GM21717 (cell line): ENCODE measurements around the gene CKMT1A.
"Not testable (repeated sequence)": the region's sequence is repeated elsewhere in the genome, so short reads cannot be mapped to it uniquely, and the experiment has no call there.

Source experiments
- ATAC-seq: cut with Tn5 transposase; IDR thresholded peaks from one replicate; pipeline ENCODE4 v1.9.1; 2021; ENCODE audit warnings: mild to moderate bottlenecking, moderate library complexity; ENCODE audit not compliant: unreplicated experiment

CKMT1A gene

GRCh38 chr15:43693148-43694022 is at the start of gene CKMT1A:
TSS of gene CKMT1A (plus strand) at chr15:43693859. CDS start at chr15:43694051, 192 bp downstream.
- ATAC-seq: not testable (repeated sequence)

DNA sequence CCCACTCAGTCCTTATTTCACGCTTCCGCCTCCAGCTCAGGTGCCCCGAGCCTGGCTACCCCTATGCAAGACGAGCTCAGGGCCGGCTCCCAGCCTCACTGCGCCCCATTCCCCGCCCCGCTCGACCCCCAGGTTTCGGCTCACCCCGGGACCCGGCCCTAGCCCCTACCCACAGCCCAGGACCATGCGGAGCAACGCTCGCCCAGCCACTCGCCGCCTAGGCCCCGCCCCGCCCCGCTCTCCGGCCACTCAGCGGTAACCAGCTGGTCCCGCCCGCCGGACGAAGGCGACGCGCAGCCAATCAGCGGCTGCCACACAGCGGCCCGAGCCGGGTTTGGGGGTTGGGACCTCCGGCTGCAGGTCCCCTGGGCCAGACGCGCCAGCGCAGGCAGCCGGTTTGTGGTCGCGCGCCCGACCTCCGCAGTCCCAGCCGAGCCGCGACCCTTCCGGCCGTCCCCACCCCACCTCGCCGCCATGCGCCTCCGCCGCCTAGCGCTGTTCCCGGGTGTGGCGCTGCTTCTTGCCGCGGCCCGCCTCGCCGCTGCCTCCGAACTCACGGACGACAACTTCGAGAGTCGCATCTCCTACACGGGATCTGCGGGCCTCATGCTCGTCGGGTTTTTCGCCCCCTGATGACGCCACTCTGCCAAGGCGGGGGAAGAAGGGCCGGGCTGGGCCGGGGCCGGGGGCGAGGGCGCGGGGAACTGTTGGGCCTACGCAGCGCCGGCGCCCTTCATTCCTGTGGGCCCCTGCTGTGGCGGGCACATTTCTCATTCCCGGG is 44.8 kb upstream of the CKMT1A start, which contains the start of gene CATSPER2:
CATSPER2 (minus strand) TSS at position 196 of the 781 bp plus-strand sequence. CDS start 783 bp downstream, outside the sequence.
- ATAC-seq: no peak

GRCh38 chr15:43649430-43649926 is 44.2 kb upstream of the CKMT1A start:
- not testable (repeated sequence) for ATAC-seq

- not testable (repeated sequence) for ATAC-seq
Measured at GRCh38 chr15:43659727-43660126, 33.9 kb upstream of the CKMT1A start.

GRCh38 chr15:43662293-43662692 is 31.4 kb upstream of the CKMT1A start:
- not testable (repeated sequence) for ATAC-seq

DNA sequence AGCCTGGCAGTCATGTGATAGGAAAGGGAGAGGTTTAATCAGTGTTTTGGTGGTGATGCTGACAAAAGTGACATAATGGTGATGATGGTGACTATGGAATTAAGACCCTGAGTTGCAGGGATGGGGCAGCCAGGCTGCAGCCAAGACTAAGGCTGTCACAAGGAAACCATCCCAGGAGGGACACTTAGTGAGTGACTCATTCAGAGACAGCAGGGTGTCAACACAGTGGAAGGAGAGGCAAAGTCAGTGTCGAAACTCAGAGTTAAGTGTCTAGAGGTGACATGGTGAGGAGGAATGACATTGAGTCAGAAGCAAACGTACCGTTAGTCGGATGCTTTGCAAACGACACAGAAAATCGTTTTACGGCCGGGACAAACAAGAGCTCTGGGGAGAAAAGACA is 30.3 kb upstream of the CKMT1A start:
- ATAC-seq: not testable (repeated sequence)

GRCh38 chr15:43666177-43666576 is 27.5 kb upstream of the CKMT1A start:
- not testable (repeated sequence) for ATAC-seq

DNA sequence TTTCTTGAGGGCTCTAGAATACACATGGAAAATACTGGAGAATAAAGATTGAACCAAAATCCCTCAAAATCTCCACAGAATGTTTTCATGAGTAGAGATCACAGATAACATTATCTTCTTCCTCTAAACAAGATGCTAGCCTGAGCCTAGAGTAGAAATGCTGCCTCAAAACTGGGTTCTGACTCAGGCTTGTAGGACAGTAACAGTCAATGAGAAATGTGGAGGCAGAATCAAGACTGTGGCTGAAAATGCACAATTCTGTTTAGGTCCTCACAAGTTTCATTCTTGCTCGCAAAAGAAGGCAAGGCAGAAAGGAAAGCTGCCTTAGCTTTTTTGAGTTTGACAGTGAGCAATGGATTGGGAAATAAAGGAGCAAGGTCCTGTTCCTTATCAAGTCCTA is 19.5 kb upstream of the CKMT1A start:
- ATAC-seq: not testable (repeated sequence)

DNA sequence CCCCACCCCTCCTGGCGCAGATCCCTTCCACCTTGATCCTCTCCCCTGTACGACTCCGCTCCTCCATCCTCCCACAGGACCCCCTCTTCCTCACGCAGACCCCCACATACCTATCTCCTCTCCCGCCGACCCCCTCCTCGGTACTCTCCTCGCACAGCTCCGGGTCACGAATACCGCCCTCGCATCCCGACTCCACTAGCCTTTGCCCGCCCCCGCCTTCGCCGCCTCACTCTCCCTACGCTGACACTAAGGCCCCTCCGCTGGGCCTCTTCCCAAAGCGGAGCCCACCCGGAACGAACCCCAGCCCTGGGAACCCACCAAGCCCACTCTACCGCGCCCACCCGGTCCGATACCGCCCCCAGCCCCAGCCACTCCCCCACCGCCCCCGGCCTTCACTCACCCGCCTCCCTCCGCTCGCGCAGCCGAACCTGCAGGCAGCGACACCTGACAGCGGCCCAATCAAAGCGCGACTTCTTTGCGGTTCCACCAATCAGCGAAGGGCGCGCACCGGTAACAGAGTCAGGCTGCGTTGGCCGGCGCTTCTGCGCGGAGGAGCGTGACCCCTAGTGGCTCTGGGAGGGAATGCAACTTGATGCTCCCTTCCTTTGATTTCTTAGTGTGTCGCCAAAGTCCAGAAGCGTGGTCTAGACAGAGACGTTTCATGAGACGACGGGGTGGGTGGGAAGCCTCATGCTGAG is 3.9 kb upstream of the CKMT1A start:
- ATAC-seq: peak; percentile 94

GRCh38 chr15:43692679-43693078 is 980 bp upstream of the CKMT1A start:
- not testable (repeated sequence) for ATAC-seq

DNA sequence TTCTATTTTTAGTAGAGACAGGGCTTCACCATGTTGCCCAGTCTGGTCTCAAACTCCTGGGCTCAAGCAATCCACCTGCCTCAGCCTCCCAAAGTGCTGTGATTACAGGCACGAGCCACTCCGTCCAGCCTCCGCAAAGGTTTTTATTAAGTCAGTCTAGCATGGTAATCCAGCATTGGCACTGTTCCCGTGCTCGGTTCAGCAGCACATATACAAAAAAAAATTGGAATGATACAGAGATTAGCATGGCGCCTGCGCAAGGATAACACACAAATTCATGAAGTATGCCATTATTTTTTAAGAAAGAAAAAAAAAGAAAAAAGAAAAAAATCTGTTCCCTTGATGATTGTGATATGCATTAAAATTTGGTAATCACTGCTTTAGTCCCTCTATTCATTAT is 8.5 kb downstream of the CKMT1A start:
- ATAC-seq: no peak

DNA sequence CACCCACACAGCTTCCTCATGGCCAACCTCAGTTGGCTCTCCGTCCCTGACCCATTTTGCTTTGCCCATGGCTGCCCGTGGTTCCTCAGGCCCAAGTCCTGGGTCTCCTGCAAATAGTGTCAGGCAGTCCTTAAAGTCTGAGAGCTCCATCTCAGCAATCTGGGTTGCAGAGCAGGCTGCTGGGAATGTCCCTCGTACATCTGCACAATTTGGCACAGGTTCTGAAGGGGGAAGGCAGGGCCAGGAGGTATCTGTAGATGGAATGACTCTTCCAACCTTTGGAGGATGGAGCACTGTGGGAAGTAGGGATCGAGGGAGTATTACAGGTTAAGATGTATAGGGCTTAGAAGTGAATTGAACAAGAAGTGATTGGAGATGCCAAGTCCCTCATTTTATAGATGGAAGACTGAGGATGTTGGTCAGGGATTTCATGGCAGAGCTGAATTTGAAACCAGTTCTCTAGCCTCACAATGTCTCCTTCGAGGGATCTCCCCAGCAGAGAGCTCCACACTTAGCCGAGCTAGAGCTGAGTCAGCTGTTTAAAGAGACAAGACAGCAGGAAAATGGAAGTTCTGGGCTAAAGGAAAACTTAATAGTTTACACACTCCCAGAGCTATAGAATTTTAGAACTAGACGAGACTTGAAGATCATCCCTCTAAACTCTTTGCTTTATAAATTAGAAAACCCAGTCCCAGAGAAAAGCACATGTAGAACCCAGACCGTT is 9.2 kb downstream of the CKMT1A start:
- ATAC-seq: no peak

DNA sequence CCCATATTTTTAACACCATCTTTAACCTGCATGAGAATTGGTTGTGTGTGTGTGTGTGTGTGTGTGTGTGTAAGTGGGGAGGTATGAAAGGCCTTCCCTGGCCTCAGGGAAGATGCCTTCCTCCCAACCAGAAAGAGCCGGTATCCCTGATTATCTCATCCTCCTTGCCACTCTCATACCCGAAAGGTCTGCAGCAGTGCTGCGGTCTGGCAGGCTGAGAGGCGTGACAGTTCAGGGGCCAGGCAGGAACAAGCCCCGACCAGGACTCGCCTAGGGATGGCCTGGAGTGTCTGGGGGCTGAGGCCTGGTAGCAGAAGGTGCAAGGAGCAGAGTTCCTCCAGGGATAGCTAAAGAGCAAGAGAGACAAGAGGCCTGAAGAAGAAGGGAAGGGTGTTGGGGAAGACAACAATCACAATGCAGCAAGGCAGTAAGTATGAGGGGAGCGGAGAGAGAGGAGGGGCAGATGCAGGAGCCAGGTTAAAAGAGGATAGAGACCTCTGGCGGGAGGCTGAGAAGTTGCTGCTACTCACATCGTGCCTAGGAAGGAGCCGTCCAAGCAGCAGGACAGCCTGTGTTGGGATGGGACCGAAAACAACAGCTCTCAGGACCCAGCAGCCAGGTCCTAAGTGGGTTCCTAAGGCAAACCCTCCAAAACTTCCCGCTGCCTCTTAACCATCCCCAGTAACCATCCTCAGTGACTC is 16.9 kb downstream of the CKMT1A start:
- not testable (repeated sequence) for ATAC-seq

GRCh38 chr15:43723151-43723550 is 29.5 kb downstream of the CKMT1A start:
- no peak for ATAC-seq

GRCh38 chr15:43726306-43726705 is 32.6 kb downstream of the CKMT1A start:
- not testable (repeated sequence) for ATAC-seq

- ATAC-seq: not testable (repeated sequence)
Measured at GRCh38 chr15:43728053-43728725, 34.5 kb downstream of the CKMT1A start.

DNA sequence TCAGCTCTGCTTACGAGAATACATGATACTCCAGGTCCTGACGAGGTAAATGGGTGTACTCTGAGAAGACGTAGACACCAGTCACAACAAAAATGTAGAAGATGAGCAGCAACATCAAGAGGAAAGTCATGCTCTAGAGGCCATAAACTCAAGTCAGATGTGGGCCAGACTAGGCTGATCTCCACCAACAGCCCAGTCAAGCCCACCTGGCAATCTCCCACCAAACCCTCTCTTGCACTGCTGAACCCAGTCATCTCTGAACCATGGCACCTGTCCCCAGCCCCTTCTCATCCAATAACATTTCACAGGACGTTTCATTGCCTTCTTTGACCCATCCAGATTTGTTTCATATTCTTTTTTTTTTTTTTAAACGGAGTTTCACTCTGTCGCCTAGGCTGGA is 41.8 kb downstream of the CKMT1A start:
- ATAC-seq: peak; percentile 40

DNA sequence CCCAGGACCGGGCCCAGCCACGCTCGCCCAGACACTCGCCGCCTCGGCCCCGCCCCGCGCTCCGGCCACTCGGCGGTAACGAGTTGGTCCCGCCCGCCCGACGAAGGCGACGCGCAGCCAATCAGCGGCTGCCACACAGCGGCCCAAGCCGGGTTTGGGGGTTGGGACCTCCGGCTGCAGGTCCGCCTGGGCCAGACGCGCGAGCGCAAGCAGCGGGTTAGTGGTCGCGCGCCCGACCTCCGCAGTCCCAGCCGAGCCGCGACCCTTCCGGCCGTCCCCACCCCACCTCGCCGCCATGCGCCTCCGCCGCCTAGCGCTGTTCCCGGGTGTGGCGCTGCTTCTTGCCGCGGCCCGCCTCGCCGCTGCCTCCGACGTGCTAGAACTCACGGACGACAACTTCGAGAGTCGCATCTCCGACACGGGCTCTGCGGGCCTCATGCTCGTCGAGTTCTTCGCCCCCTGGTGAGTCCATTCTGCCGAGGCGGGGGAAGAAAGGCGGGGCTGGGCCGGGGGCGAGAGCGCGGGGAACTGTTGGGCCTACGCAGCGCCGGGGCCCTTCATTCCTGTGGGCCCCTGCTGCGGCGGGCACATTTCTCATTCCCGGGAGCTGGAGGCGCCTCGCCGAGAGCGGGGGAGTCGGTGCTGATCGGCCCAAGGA is 52.7 kb downstream of the CKMT1A start, which contains the start of gene PDIA3:
PDIA3 (plus strand) TSS at position 194 of the 658 bp plus-strand sequence; CDS start at position 296, 102 bp downstream.
- ATAC-seq: peak; percentile 59
